Activated effector memory CD4-positive, alpha-beta T cell treated with anti-CD3 and anti-CD28 coated beads, Interleukin-2, amount 50 U/mL, for 16 hours (primary cell): ENCODE results near the gene PACSIN1.
"Not testable (repeated sequence)": the region's sequence is repeated elsewhere in the genome, so short reads cannot be mapped to it uniquely, and the experiment has no call there.

Source experiments
- DNase-seq: peaks from one replicate; pipeline ENCODE4 v3.0.0-alpha.2; 2020

PACSIN1 gene

DNA sequence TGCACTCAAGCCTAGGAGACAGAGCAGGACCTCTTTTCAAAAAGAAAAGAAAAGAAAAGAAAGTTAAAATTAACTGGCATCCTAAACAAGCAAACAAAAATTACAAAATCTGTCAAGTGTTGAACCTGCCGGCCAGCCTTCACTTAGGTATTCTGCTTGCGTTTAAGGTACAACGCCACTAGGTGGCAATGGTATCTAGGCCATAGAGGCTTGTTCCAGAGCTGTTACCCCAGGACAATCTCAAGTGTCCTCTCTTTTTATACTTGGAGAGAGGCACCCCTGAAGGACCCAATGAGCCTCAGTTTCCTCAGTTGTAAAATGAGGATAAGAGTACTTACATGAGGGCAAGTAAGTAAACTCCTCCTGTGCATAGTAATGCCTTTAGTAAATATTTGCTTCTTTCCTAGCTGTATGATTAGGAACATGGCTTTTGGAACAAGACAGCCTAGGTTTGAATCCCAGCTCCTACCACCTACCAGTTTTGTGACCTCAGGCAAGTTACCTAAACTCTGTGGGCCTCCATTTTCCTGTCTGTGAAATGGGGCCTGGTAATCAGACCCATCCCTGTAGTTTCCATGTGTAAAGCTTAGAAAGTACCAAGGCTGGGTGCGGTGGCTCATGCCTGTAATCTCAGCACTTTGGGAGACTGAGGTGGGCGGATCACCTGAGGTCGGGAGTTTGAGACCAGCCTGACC is 5.8 kb upstream of the PACSIN1 start:
- peak; percentile 70 for DNase-seq

DNA sequence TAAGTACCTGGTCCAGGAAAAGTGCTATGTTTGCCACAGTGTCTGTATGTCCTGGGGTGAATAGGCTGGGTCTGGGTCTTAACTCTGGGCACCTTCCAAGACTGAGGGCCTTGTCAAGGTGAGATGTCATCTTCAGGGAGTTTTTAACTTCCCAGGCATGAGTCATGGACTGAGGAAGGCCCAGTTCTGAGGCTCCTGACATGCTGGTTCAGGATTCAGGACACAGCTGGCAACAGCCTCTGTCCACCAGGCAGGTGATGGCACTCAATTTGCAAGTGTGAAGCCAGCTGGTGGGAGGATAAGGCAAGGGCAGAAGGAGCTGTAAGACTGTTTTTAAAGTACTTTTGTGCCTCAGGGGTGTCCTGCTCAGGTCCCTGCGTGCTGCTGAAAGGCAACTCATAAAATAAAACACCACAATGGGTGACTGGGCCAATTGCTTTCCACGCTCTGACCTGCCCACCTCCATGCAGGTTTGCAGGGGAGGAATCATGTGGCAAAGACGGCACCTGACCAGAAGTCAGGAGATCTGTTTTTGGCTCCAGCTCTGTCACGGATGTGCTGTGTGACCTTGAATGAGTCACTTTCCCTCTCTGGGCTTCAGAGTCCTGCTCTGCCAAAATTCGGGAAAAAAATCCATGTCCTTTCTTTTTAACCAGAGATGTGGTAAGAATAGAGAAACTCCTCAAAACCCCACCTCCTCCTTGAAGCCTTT is 4.9 kb upstream of the PACSIN1 start:
- DNase-seq: no peak

GRCh38 chr6:34462010-34462409 is 3.9 kb upstream of the PACSIN1 start:
- DNase-seq: no peak

- DNase-seq: no peak
These were observed 3.3 kb upstream of the PACSIN1 start for GRCh38 chr6:34462551-34462971.

DNA sequence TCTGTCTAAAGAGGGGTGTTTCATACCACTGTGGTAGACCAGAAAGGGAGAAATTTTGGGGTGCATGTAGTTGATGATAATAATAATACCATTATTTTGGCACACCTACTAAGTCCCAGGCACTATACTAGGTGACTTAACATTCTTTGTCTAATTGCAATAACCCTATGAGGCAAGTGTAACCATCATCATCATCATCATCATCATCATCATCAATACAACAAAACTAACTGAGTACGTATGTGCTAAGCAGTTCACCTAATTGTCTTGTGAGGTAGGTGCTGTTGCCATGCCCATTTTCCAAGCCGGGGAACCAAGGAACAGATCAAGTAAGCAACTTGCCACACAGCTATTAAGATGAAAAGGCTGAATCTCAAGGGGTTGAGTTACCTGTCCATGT is 2.6 kb upstream of the PACSIN1 start:
- DNase-seq: no peak

GRCh38 chr6:34463849-34464248 is 2.0 kb upstream of the PACSIN1 start:
- DNase-seq: no peak

DNA sequence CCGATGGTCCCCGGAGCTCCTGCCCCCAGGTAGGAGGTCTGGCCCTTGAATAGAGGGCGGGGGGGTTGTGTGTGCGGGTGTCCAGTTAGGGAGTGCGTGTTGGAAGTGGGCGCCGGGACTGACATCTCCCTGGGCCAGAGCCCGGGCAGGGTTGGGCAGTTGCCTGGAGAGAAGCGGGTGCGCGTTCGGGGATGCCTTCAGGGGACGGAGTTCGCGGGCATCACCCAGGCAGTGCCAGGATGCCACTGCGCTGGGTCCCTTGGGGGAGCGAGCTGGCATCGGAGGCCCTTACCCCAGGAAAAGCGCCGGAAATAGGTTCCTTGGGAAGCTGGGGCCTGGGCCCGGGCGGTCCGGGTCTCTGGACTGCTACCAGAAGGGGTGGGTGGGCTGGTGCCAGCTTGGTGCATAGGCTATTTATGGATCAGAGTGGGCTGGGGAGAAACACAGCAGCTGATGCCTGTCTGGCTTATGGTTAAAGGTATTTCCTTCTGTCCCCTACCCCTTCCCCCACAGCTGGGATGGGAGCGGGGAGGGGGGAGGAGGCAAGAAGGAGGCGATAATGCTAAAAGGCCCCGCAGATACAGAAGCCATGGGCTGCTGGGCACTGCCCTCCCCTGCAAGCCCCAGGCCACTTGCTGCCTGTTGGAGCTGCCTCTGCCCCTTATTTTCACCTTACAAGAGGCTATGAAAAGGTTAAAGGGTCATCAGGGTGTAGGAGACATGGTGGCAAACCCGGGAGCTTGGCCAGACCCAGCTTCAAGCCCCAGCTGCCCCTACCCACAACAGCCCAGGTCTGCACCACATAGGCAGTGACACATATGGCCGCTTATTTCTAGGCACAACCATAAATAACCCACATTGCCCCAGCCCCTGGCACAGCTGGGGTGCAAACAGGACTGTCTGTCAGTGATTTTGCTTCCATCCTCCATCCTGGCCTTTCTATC is 638 bp downstream of the PACSIN1 start:
- DNase-seq: no peak

DNA sequence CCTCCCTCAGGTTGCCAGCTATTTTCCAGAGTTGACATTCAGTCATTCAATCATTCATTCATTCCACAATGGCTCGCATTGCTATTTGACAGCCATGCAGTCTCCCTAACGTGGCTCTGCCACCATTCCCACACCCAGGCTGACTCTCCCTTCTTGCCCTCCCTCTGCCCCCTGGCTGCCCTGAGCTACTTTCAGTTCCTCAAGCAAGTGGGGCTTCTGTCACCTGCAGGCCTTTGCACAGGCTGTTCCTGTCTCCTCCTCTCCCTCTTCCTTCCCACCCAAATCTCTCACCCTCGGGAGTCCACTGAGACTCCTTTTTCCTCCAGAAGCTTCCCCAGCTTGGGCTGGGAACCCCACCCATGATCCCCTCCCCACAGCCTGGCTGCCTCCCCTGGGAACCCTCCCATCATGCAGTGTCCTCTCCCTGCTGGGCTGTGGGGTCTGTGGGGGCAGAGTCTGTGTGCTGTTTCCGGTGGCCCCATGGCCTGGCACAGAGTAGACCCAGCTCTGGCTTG is 2.6 kb downstream of the PACSIN1 start:
- no peak for DNase-seq

DNA sequence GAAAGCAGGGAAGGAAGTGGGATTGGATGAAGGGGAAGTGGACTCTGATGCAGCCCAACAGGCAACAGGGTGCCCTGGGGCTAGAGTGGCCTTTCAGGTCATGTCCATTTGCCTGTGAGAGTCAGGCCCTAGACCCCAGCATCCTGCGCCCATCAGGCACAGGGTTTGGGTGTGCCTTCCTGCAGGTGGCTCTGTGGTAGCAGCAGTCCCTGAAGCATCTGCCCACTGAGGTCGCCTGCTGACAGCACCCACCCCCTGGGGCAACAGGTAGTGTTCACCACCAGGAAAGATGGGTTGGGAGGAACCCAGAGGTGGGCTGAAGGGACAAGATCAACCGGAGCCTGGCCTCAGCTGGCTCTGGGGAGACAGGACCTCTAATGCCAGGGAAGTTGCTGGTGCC is 3.6 kb downstream of the PACSIN1 start:
- no peak for DNase-seq

GRCh38 chr6:34472425-34472824 is 6.5 kb downstream of the PACSIN1 start:
- DNase-seq: no peak

- DNase-seq: no peak
These were observed 8.1 kb downstream of the PACSIN1 start for GRCh38 chr6:34473967-34474366.

GRCh38 chr6:34474754-34475153 is 8.9 kb downstream of the PACSIN1 start:
- DNase-seq: no peak

DNA sequence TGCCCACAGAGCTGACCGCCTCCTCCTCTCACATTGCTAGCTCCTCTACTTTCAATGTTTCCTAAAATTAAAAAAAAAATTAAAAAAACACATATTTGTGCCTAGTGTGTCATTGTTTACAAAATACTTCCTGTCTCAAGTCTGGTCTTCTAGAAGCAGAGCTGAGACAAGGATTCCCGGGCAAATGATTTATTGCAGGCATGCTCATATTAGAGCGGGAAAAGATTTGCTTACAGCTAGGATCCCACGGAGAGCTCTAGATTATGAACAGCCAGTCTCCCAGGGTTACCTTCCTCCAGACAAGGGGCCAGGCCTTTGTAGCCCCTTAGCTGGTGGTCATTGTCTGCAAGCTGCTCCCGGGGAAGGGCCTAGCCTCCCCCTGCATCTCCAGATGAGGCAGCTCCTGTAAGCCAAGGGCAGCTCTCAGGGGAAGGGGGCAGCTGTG is 9.4 kb downstream of the PACSIN1 start:
- no peak for DNase-seq

- no peak for DNase-seq
These were observed 10.0 kb downstream of the PACSIN1 start for GRCh38 chr6:34475767-34476328.

GRCh38 chr6:34476447-34476846 is 10.6 kb downstream of the PACSIN1 start:
- no peak for DNase-seq

DNA sequence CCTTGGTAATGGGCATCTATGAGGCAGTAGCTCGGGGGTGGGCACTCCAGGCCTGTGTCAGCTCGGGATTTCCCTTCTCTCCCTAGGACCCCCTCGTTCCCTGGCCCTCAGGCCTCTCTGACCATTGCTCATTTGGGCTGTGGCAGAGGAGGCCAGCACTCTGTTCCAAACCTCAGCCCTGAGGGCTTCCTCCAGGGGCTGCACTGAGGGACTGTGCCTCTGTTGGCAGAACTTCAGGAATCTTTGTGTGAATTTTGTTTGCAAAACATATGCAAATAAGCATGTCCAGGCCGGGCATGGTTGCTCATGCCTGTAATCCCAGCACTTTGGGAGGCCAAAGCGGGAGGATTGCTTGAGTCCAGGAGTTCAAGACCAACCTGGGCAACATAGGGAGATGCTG is 11.0 kb downstream of the PACSIN1 start:
- DNase-seq: no peak

DNA sequence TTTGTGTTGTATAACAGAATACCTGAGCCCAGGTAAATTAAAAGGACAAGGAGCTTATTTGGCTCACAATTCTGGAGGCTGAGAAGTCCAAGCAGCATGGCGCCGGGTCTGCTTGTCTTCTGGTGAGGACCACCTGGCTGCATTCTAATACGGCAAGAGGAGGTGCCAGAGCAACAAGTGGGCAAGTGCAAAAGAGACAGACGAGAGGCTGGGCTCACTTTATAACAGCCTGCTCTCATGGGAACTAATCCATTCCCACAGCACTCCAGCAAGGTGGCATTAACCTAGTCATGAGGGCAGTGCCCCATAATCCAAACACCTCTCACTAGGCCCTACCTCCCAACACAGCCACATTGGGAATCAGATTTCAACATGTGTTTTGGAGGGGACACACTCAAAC is 12.9 kb downstream of the PACSIN1 start:
- DNase-seq: no peak

GRCh38 chr6:34483781-34484180 is 17.9 kb downstream of the PACSIN1 start:
- DNase-seq: not testable (repeated sequence)

GRCh38 chr6:34484391-34484790 is 18.5 kb downstream of the PACSIN1 start:
- no peak for DNase-seq

- peak; percentile 85 for DNase-seq
These were observed 19.0 kb downstream of the PACSIN1 start for GRCh38 chr6:34484899-34485298.

DNA sequence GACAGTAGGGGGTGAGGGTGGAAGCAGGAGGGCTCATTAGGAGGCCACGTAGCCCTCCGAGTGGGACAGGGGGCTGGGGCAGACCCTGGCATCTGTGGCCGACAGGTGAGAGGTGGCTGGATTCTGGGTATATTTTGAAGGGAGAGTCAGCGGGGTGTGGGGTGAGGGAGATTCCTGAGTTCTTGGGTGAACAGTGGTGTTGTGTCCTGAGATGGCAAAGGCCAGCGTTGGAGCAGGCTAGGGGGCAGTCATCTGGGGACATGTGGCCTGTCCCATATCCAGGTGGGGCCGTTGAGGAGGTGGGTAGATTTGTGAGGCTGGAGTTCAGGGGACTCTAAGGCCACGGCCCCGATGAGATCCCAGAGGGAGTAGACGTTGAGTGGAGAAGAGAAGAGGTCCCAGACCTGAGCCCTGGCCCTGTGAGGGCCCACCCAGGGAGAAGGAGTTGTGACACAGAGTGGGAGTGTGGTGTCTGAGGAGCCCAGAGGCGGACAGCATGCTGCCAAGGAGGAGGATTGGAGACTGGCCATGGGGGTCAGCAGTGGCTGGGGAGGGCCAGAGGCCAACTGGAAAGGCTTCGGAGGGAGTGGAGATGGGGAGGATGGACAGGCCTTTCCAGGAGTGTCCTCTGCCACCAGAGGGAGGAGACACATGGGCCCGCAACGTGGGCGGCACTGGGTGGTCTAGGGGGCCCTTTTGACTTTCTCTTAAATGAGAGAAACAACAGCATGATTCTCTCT is 19.6 kb downstream of the PACSIN1 start:
- DNase-seq: peak; percentile 56

GRCh38 chr6:34486106-34486740 is 20.3 kb downstream of the PACSIN1 start:
- DNase-seq: peak; percentile 59
